HEK293T (cell line): ENCODE results near the gene TSC22D3.

ENCODE experiments used
- BHLHE40 ChIP-seq: fragments of 450-650 bp; IDR thresholded peaks from 2 replicates; pipeline ENCODE4 v1.6.1; 2016; ENCODE audit warnings: mild to moderate bottlenecking, moderate library complexity, borderline replicate concordance
- ELF4 ChIP-seq: fragments of 450-650 bp; IDR thresholded peaks from 2 replicates; pipeline ENCODE4 v1.6.1; 2017; ENCODE audit warnings: antibody characterized with exemption
- FOXM1 ChIP-seq: fragments of 450-650 bp; IDR thresholded peaks from 2 replicates; pipeline ENCODE4 v1.6.1; 2017; ENCODE audit warnings: mild to moderate bottlenecking, borderline replicate concordance
- HDGF ChIP-seq: fragments of 450-650 bp; IDR thresholded peaks from 2 replicates; pipeline ENCODE4 v1.6.1; 2017; ENCODE audit warnings: antibody characterized with exemption, borderline replicate concordance
- L3MBTL2 ChIP-seq: fragments of 450-650 bp; conservative IDR thresholded peaks from 2 replicates; pipeline ENCODE4 v1.6.1; 2016; ENCODE audit warnings: mild to moderate bottlenecking
- SP1 ChIP-seq: fragments of 450-650 bp; IDR thresholded peaks from 2 replicates; pipeline ENCODE4 v1.6.1; 2017
- SUZ12 ChIP-seq: fragments of 450-650 bp; IDR thresholded peaks from 2 replicates; pipeline ENCODE4 v1.6.1; 2016; ENCODE audit warnings: mild to moderate bottlenecking
- ZNF384 ChIP-seq: fragments of 450-650 bp; IDR thresholded peaks from 2 replicates; pipeline ENCODE4 v1.6.1; 2016

DNA sequence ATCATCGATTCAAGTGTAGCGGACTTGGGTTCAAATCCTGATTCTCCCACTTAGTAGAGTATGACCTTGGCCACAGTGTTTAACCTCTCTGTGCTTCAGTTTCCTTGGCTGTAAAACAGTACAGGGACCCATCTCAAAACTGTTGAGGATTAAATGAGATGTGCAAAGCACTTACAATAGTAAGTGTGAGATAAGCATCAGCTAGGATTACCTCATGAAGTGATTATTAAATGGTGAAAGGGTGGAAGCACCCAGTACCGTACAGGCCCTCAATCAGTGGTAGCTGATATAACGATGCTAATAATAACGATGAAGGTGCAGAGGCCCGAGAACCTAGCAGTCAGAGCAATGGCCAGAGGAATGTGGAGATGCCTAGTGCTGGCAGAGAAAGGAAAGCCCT is 102.2 kb downstream of the TSC22D3 start:
- TF ChIP-seq HDGF (no peak), ZNF384 (no peak), ELF4 (no peak), FOXM1 (no peak), BHLHE40 (no peak), L3MBTL2 (no peak), SUZ12 (no peak), SP1 (no peak)
